ENCODE results near the gene GBP1.

DNA sequence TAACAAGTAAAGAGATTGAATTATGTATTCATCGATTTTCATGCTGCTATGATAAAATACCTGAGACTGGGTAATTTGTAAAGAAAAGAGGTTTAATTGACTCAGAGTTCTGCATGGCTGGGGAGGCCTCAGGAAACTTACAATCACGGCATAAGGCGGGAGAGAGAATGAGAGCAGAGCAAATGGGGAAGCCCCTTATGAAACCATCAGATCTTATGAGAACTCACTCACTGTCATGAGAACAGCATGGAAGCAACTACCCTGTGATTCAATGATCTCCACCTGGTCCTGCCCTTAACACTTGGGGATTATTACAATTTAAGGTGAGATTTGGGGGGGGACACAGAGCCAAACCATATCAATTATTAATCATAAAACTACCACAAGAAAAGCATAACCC is 39.1 kb downstream of the GBP1 start:
- TF ChIP-seq CTCF (IDR thresholded peaks at IDR 0.05 in 4 of 5, conservative IDR thresholded peaks at IDR 0.05 in 1 of 5), result no peak
- TF ChIP-seq POLR2A (IDR thresholded peaks at IDR 0.05), result no peak
